OCI-LY1 (cell line): ENCODE results near the gene PAQR6.

Experiments used
- H2AFZ ChIP-seq: fragments of 200-600 bp; sonication (generic), shearing (Covaris generic); 2 replicates; pipeline ENCODE4 v1.6.0; 2014; ENCODE audit warnings: antibody characterized with exemption, mild to moderate bottlenecking, low read length
- H3F3A ChIP-seq: fragments of 200-600 bp; sonication (generic), shearing (Covaris generic); 2 replicates; pipeline ENCODE4 v1.6.0; 2014; ENCODE audit warnings: mild to moderate bottlenecking, antibody characterized with exemption, low read length, moderate library complexity; ENCODE audit not compliant: insufficient read depth
- H3K27ac ChIP-seq: fragments of 200-600 bp; sonication (generic); 2 replicates; pipeline ENCODE4 v1.5.1; 2014; ENCODE audit warnings: low read length, mixed run types, mild to moderate bottlenecking, low read depth; ENCODE audit not compliant: poor library complexity, severe bottlenecking
- H3K27me3 ChIP-seq: fragments of 200-600 bp; sonication (generic); 2 replicates; pipeline ENCODE4 v1.6.0; 2014; ENCODE audit warnings: antibody characterized with exemption, mild to moderate bottlenecking, low read length, moderate library complexity; ENCODE audit not compliant: insufficient read depth
- H3K36me3 ChIP-seq: fragments of 200-600 bp; sonication (generic); 2 replicates; pipeline ENCODE4 v1.6.1; 2014; ENCODE audit warnings: mild to moderate bottlenecking, antibody characterized with exemption, low read length, moderate library complexity, mixed read lengths; ENCODE audit not compliant: insufficient read depth
- H3K4me1 ChIP-seq: fragments of 200-600 bp; sonication (generic); 2 replicates; pipeline ENCODE4 v1.5.1; 2014; ENCODE audit warnings: mild to moderate bottlenecking, low read length, moderate library complexity; ENCODE audit not compliant: insufficient read depth, severe bottlenecking
- H3K4me2 ChIP-seq: fragments of 200-600 bp; sonication (generic), shearing (Covaris generic); 2 replicates; pipeline ENCODE4 v1.6.1; 2014; ENCODE audit warnings: low read length
- H3K4me3 ChIP-seq: fragments of 200-600 bp; sonication (generic); 2 replicates; pipeline ENCODE4 v1.5.1; 2014; ENCODE audit warnings: low read length, low read depth, mild to moderate bottlenecking, mixed read lengths; ENCODE audit not compliant: poor library complexity, severe bottlenecking
- H3K79me2 ChIP-seq: fragments of 200-600 bp; shearing (Covaris generic); 2 replicates; pipeline ENCODE4 v1.6.1; 2016; ENCODE audit warnings: mixed run types, low read length, mixed read lengths; ENCODE audit not compliant: insufficient read depth
- H3K9ac ChIP-seq: fragments of 200-600 bp; sonication (generic), shearing (Covaris generic); 2 replicates; pipeline ENCODE4 v1.6.1; 2014; ENCODE audit warnings: mild to moderate bottlenecking, low read length, mixed read lengths
- H3K9me2 ChIP-seq: fragments of 200-600 bp; sonication (generic), shearing (Covaris generic); 2 replicates; pipeline ENCODE4 v1.6.1; 2014; ENCODE audit warnings: low read depth, mild to moderate bottlenecking, low read length, mixed read lengths
- H3K9me3 ChIP-seq: fragments of 200-600 bp; shearing (Covaris generic); 2 replicates; pipeline ENCODE4 v1.6.1; 2014; ENCODE audit warnings: low read length, mixed read lengths
- H4K20me1 ChIP-seq: fragments of 200-600 bp; sonication (generic), shearing (Covaris generic); 2 replicates; pipeline ENCODE4 v1.6.0; 2016; ENCODE audit warnings: mild to moderate bottlenecking, low read length; ENCODE audit not compliant: insufficient read depth
- EZH2 ChIP-seq: fragments of 200-600 bp; sonication (generic), shearing (Covaris generic); IDR thresholded peaks from 2 replicates; pipeline ENCODE4 v1.8.0; 2017; ENCODE audit warnings: borderline replicate concordance, mixed run types, mild to moderate bottlenecking, antibody characterized with exemption, low read length, moderate library complexity, mixed read lengths
- TF ChIP-seq, protein P1 (sequence below): fragments of 200-600 bp; sonication (generic), shearing (Covaris generic); IDR thresholded peaks from 2 replicates; pipeline ENCODE4 v1.5.1; 2017; ENCODE audit warnings: mild to moderate bottlenecking, antibody characterized with exemption, low read length, moderate library complexity, mixed read lengths

Gene PAQR6

DNA sequence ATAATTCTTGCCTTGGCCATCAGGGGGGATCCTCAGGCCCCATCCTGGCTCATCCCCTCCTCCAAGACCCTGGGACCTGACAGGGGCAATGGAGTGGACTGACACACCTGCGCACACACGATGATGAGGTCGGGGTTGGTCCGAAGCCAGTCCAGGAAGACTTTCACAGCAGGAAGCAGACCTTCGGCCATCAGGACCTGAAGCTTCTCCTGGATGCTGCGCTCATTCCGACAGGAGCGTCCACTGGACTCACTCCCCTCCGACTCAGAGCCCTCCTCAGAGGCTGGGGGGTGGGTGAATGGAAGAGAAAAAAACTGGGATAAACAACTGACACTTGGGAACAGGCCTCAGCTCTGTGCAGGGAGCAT, 15.4 kb upstream of the PAQR6 start:
- no peaks in the 10 kb centered on the region for H3F3A ChIP-seq
- no peaks in the 10 kb centered on the region for H3K27me3 ChIP-seq
- TF ChIP-seq, protein P1, sequence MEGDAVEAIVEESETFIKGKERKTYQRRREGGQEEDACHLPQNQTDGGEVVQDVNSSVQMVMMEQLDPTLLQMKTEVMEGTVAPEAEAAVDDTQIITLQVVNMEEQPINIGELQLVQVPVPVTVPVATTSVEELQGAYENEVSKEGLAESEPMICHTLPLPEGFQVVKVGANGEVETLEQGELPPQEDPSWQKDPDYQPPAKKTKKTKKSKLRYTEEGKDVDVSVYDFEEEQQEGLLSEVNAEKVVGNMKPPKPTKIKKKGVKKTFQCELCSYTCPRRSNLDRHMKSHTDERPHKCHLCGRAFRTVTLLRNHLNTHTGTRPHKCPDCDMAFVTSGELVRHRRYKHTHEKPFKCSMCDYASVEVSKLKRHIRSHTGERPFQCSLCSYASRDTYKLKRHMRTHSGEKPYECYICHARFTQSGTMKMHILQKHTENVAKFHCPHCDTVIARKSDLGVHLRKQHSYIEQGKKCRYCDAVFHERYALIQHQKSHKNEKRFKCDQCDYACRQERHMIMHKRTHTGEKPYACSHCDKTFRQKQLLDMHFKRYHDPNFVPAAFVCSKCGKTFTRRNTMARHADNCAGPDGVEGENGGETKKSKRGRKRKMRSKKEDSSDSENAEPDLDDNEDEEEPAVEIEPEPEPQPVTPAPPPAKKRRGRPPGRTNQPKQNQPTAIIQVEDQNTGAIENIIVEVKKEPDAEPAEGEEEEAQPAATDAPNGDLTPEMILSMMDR: no peak
- no peak for TF ChIP-seq EZH2
- no peak overlapping the region for H3K4me2 ChIP-seq
- H4K20me1 ChIP-seq: no peaks in the 10 kb centered on the region
- H3K36me3 ChIP-seq: peaks cover 93% of the 10 kb centered on the region
- no peak overlapping the region for H3K4me3 ChIP-seq
- no peaks in the 10 kb centered on the region for H3K79me2 ChIP-seq
- H3K27ac ChIP-seq: no peak overlapping the region
- H2AFZ ChIP-seq: no peak overlapping the region
- H3K9ac ChIP-seq: no peak overlapping the region
- no peaks in the 10 kb centered on the region for H3K9me2 ChIP-seq
- H3K4me1 ChIP-seq: no peaks in the 10 kb centered on the region
- no peaks in the 10 kb centered on the region for H3K9me3 ChIP-seq

- no peak overlapping the region for H3K4me2 ChIP-seq
- H3K79me2 ChIP-seq: no peaks in the 10 kb centered on the region
- no peak for TF ChIP-seq EZH2
- TF ChIP-seq, protein P1: no peak
- no peaks in the 10 kb centered on the region for H3F3A ChIP-seq
- H3K36me3 ChIP-seq: peaks cover 93% of the 10 kb centered on the region
- H4K20me1 ChIP-seq: no peaks in the 10 kb centered on the region
- no peak overlapping the region for H2AFZ ChIP-seq
- H3K9me2 ChIP-seq: no peaks in the 10 kb centered on the region
- H3K4me1 ChIP-seq: no peaks in the 10 kb centered on the region
- no peaks in the 10 kb centered on the region for H3K27me3 ChIP-seq
- H3K9ac ChIP-seq: no peak overlapping the region
- no peaks in the 10 kb centered on the region for H3K9me3 ChIP-seq
- H3K4me3 ChIP-seq: no peak overlapping the region
- H3K27ac ChIP-seq: no peak overlapping the region
Measured at GRCh38 chr1:156262461-156263287, 14.8 kb upstream of the PAQR6 start.

GRCh38 chr1:156260896-156261295, 13.0 kb upstream of the PAQR6 start:
- Histone ChIP-seq H3K27me3 (no peaks in the 10 kb centered on the region), H3K4me2 (no peak overlapping the region), H3F3A (no peaks in the 10 kb centered on the region), H3K4me3 (no peak overlapping the region), H3K9ac (no peak overlapping the region), H3K9me3 (no peaks in the 10 kb centered on the region), H2AFZ (no peak overlapping the region), H3K9me2 (no peaks in the 10 kb centered on the region), H3K79me2 (no peaks in the 10 kb centered on the region), H3K36me3 (peaks cover 93% of the 10 kb centered on the region), H3K27ac (no peak overlapping the region), H3K4me1 (no peaks in the 10 kb centered on the region), H4K20me1 (no peaks in the 10 kb centered on the region)
- TF ChIP-seq, protein P1: no peak
- TF ChIP-seq EZH2: no peak
